Measurements from ENCODE around the gene ZNF609.

GRCh38 chr15:64513823-64514222, 53.4 kb downstream of the ZNF609 start:
- TF ChIP-seq SUZ12 (IDR thresholded peaks at IDR 0.05; ENCODE audit: extremely low read depth, insufficient read depth, insufficient read length) (no peak), ZNF274 (IDR thresholded peaks at IDR 0.05; ENCODE audit: low read depth, low read length) (no peak)
